ENCODE results near the gene DUOXA2.

- TF ChIP-seq CTCF (IDR thresholded peaks at IDR 0.05; ENCODE audit: insufficient read depth, low read length, poor library complexity, severe bottlenecking) (no peak), EZH2phosphoT487 (conservative IDR thresholded peaks at IDR 0.05; ENCODE audit: low read length) (no peak)
Measured at GRCh38 chr15:45110256-45110820, 3.8 kb upstream of the DUOXA2 start.

All from SU-DHL-6 (cell line).